Smooth muscle cell (in vitro differentiated cells): ENCODE data around the gene DSC1. TPM values are rescaled to one million over a fixed set of nuclear protein-coding genes. Genes with fewer than 3 reads are reported as not detected.
A peak's percentile ranks its signal among the peaks of the same experiment; 100 is the strongest.

Experiments
- DNase-seq: peaks from one replicate; lab custom pipeline; 2025; ENCODE audit not compliant: unreplicated experiment; lab: John Stamatoyannopoulos, UW
- H2AFZ ChIP-seq: fragments of 200-600 bp; sonication (generic); 2 replicates; pipeline ENCODE4 v1.6.0; 2016; ENCODE audit warnings: antibody characterized with exemption, low read depth, mild to moderate bottlenecking
- H3F3A ChIP-seq: fragments of 200-600 bp; sonication (generic); 2 replicates; pipeline ENCODE4 v1.6.0; 2017; ENCODE audit warnings: antibody characterized with exemption, low read depth
- H3K27ac ChIP-seq: fragments of 200-600 bp; sonication (generic); 2 replicates; pipeline ENCODE4 v1.5.1; 2016; ENCODE audit warnings: low read depth, mild to moderate bottlenecking
- H3K27me3 ChIP-seq: fragments of 200-600 bp; sonication (generic); 2 replicates; pipeline ENCODE4 v1.6.1; 2016; ENCODE audit warnings: low read depth, mild to moderate bottlenecking
- H3K36me3 ChIP-seq: fragments of 200-600 bp; sonication (generic); 2 replicates; pipeline ENCODE4 v1.5.1; 2016; ENCODE audit warnings: low read depth
- H3K4me1 ChIP-seq: fragments of 200-600 bp; sonication (generic); 2 replicates; pipeline ENCODE4 v1.5.1; 2016; ENCODE audit warnings: low read depth
- H3K4me2 ChIP-seq: fragments of 200-600 bp; sonication (generic); 2 replicates; pipeline ENCODE4 v1.6.0; 2016; ENCODE audit warnings: mild to moderate bottlenecking
- H3K4me3 ChIP-seq: fragments of 200-600 bp; sonication (generic); 2 replicates; pipeline ENCODE4 v1.5.1; 2016; ENCODE audit warnings: mild to moderate bottlenecking
- H3K79me2 ChIP-seq: fragments of 200-600 bp; sonication (generic); 2 replicates; pipeline ENCODE4 v1.6.0; 2016; ENCODE audit warnings: low read depth, mild to moderate bottlenecking
- H3K9ac ChIP-seq: fragments of 200-600 bp; sonication (generic); 2 replicates; pipeline ENCODE4 v1.6.0; 2016; ENCODE audit warnings: low read depth
- H3K9me3 ChIP-seq: fragments of 200-600 bp; sonication (generic); replicated peaks from 2 replicates; pipeline ENCODE4 v1.5.1; 2016; ENCODE audit warnings: low read depth
- H4K20me1 ChIP-seq: fragments of 200-600 bp; sonication (generic); 2 replicates; pipeline ENCODE4 v1.6.0; 2016; ENCODE audit warnings: low read depth
- CTCF ChIP-seq: fragments of 200-600 bp; sonication (generic); IDR thresholded peaks from 2 replicates; pipeline ENCODE4 v1.5.1; 2017; ENCODE audit warnings: borderline replicate concordance, mild to moderate bottlenecking, antibody characterized with exemption; ENCODE audit not compliant: insufficient read depth, poor library complexity, severe bottlenecking
- WGBS: methylation state at CpG from one replicate; pipeline ENCODE4 v1.1.7; 2016; ENCODE audit warnings: low lambda C conversion rate; 5-methylcytosine and 5-hydroxymethylcytosine counted together
- polyA plus RNA-seq: library from polyadenylated mRNA; unstranded; fragments of >200 nt; fragmentation: Nextera tagmentation; extraction: Ambion mirVana; gene quantifications from 2 replicates; pipeline ENCODE4 v1.2.1, GENCODE V29; 2016
- total RNA-seq: library from RNA; depleted of rRNA; stranded (reverse); fragments of >200 nt; gene quantifications from 2 replicates; pipeline ENCODE4 v1.2.3, GENCODE V29; 2014

DSC1 gene
- total and polyA plus RNA-seq, 2 experiments from 2014 or later, result 5.0 to 54.7 TPM

GRCh38 chr18:31161757-31162418, 768 bp downstream of the DSC1 start:
- Histone ChIP-seq H2AFZ (no peak overlapping the region), H3F3A (no peaks in the 10 kb centered on the region), H3K27me3 (no peaks in the 10 kb centered on the region), H3K4me2 (peak overlapping the region; percentile 25), H3K36me3 (no peaks in the 10 kb centered on the region), H4K20me1 (no peaks in the 10 kb centered on the region), H3K79me2 (no peaks in the 10 kb centered on the region), H3K27ac (peak overlapping the region; percentile 17), H3K9me3 (no peaks in the 10 kb centered on the region), H3K4me1 (peaks cover 8% of the 10 kb centered on the region), H3K9ac (no peak overlapping the region), H3K4me3 (no peak overlapping the region)
- no peak for TF ChIP-seq CTCF
- DNase-seq, result no peak
- 80% methylated on average over 2 of the region's 2 CpGs for WGBS

- H3K9me3 ChIP-seq, result no peaks in the 10 kb centered on the region
These were observed 5.6 kb downstream of the DSC1 start for GRCh38 chr18:31156821-31157763.

GRCh38 chr18:31155498-31155897, 7.2 kb downstream of the DSC1 start:
- H3K27me3 ChIP-seq, result no peaks in the 10 kb centered on the region
- 79% methylated on average over 4 of the region's 4 CpGs for WGBS

More at GRCh38 chr18:31156821-31157763, 5.6 kb downstream of the DSC1 start:
- no peaks in the 10 kb centered on the region for H3K79me2 ChIP-seq
- H3K4me3 ChIP-seq, result peak overlapping the region; percentile 7
- H3F3A ChIP-seq, result no peaks in the 10 kb centered on the region
- no peak for TF ChIP-seq CTCF
- peak overlapping the region; percentile 53 for H2AFZ ChIP-seq
- H3K36me3 ChIP-seq, result no peaks in the 10 kb centered on the region
- no peak for DNase-seq
- peak overlapping the region; percentile 80 for H3K27ac ChIP-seq
- 53% methylated on average over 13 of the region's 13 CpGs for WGBS
- H3K4me1 ChIP-seq, result peaks cover 3% of the 10 kb centered on the region
- H3K27me3 ChIP-seq, result no peaks in the 10 kb centered on the region
- H4K20me1 ChIP-seq, result no peaks in the 10 kb centered on the region
- H3K9ac ChIP-seq, result peak overlapping the region; percentile 39
- peak overlapping the region; percentile 58 for H3K4me2 ChIP-seq

More at GRCh38 chr18:31155498-31155897, 7.2 kb downstream of the DSC1 start:
- Histone ChIP-seq H2AFZ (no peak overlapping the region), H3K36me3 (no peaks in the 10 kb centered on the region), H3K4me1 (no peaks in the 10 kb centered on the region), H3K4me2 (no peak overlapping the region), H3K4me3 (no peak overlapping the region), H3K27ac (no peak overlapping the region), H3F3A (no peaks in the 10 kb centered on the region), H3K9me3 (no peaks in the 10 kb centered on the region), H3K79me2 (no peaks in the 10 kb centered on the region), H3K9ac (no peak overlapping the region), H4K20me1 (no peaks in the 10 kb centered on the region)
- DNase-seq, result no peak
- no peak for TF ChIP-seq CTCF
